ENCODE data around the gene SLC12A8.

Gene SLC12A8

DNA sequence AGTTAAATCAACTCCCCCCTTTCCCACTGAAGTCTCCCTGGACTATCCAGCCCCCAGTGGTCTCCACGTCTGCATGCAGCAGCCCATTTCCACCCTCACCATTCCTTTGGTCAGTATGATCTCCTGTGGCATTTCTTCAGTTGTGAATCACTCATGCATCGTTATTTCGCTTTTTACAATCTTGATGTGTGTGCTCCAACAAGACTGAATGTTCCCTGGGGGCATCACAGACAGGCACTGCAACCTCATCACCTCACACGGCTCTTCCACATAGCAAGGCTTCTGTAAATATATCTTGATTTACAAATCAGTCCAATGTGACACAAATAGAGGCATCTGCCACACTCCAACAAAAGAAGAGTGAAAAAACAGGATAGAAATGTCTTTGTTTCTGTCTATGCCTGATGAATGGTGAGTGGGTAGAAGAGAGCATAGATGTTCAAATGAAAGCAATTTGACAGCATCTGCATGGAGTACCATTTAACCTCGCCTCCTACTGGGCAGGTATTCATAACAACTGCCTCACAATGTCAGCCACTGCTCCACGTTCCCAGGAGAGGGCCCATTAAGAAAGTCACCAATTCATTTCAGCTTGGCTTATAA is 162.0 kb downstream of the SLC12A8 start:
- DNase-seq, result no peak

DNA sequence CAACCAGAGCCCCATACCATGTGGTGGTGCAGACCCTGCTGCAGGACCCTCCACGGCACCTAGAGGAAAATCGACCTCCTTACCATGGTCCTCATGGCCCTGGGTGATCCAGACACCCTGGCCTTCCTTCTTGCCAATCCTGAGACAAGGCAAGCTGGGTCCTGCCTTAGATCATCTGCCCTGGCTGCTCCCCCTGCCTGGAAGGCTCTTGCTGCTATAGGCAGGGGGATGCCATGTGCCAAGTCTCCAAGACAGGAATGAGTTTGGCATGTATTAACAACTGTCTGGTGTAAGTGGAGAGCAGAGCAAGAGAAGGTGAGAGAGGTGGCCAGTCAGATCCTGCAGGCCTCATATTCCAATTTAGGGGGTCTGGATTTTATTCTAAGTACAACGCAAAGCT is 164.3 kb downstream of the SLC12A8 start:
- no peak for DNase-seq

DNA sequence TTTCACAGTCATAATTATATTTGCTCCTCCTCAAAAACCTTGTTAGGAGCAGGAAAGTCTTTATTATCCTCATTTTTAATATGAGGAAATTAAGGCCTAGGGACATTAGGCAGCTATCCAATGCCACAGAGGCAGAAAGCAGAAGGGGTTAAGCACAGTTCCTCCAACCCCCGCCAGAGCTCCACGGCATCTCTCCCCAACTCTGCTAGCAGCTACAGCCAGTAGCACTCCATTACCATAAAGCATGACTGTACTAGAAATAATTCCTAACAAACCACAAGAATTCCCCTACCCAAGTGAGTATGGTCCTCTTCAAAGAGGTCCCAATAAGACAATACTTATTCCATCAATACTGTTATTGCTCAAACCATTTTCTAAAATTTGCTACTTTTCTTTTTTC is 166.6 kb downstream of the SLC12A8 start:
- DNase-seq, result no peak

- DNase-seq, result no peak
Measured at GRCh38 chr3:125045194-125045593, 167.4 kb downstream of the SLC12A8 start.

GRCh38 chr3:125043599-125044151 is 168.9 kb downstream of the SLC12A8 start:
- DNase-seq, result no peak

DNA sequence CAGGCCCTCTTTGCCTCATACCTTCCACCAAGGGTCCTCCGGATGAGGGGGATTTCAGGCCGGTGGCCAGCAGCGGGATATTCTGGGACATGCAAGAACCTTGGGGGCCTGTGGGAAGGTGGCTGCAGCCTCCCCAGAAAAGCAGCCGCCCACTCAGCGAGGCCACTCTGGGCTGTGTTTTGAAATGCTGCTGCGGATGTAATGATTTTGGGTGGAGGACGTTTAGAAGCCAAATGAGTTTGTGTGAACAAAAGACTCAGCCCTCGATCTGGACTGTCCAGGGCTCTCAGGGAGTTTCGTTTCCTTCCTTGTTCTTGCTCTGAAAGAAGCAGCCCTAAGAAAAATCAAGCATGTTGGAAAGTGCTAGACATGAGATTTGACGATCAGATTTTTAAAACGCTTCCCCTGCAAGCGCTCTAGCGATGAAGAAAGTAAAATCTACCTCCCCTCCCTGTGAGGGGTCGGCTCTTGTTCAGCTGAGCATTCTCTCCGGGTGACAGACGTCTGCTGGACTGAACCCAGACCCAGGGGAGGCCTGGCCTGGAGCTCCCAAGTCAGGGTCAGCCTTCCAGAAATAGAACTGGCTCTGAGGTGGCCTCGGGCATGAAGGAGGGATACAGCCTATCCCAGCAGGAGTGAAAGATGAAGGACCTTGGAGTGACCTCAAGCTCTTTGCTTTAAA is 169.7 kb downstream of the SLC12A8 start:
- DNase-seq, result no peak

DNA sequence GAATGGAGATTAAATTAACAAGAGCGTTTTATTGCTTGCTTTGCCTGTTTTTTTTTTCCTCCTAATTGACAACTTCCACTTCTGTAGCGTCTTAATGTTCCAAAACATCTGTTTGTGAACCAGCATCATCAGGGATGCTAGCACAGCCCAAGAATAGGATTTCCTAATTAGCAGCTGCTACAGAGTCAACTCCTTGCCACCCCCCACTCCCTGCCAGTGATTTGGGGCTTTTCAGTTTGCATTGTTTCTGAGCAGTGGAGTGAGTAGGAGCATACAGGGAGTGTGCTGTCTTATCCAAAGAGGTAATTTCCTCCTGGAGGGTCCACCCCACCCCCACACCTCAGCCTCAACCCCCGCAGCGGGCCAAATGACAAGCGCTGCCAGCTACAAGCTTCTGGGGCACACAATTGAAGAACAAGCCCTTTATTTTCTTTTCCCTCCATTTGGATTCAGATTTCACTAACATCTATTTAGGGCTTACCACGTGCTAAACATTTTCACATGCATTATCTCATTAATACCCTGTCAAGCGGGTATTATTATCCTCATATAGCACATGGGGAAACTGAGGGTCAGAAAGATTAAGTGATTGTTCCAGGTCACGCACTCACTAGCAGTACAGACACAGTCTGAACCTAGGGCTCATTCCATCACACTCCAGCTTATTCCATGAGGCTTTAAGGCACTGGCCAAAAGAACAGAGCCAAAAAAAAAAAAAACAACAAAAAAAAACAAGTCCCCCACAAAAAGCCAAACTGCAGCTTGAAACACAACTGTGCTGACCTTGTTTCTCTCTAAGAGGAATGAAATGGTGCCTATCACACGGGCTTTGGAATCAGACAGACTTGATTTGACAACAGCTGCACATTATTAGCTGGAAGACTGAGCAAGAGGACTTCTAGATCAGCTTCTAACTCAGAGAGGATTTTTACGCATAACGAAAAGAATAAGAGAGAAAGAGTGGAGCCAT is 173.1 kb downstream of the SLC12A8 start:
- no peak for DNase-seq

DNA sequence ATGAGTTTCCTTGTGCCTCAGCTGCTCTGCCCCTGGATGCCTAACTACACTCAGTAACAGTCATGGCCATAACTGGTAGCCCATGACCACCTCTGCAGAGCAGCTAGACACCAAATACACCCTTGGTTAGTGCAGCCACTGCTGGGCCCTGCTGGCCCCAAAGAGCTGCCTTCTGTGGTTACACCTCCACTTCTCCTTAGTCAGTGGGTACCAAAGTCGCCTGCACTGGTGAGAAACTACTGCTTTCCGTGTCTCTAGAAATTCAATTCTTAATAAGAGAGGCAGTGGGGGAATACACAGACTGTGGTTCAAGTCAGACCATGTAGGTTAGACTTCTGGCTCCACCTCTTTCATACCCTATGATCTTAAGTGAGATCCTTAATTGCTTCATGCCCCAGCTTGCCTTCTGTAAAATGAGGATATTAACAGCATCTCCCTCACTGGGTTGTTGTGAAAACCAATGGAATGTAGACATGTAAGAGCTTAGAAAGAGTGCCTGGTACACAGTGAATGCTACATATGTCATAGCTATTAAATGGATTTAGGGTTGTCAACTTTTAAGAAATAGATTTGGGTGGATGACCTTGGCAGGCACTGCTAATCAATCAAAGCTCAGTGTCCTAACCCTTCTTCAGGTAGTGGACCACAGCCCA is 174.9 kb downstream of the SLC12A8 start:
- no peak for DNase-seq

GRCh38 chr3:125035217-125035616 is 177.3 kb downstream of the SLC12A8 start:
- no peak for DNase-seq

GRCh38 chr3:125033616-125034015 is 178.9 kb downstream of the SLC12A8 start:
- no peak for DNase-seq

GRCh38 chr3:125033135-125033534 is 179.4 kb downstream of the SLC12A8 start:
- DNase-seq, result no peak

DNA sequence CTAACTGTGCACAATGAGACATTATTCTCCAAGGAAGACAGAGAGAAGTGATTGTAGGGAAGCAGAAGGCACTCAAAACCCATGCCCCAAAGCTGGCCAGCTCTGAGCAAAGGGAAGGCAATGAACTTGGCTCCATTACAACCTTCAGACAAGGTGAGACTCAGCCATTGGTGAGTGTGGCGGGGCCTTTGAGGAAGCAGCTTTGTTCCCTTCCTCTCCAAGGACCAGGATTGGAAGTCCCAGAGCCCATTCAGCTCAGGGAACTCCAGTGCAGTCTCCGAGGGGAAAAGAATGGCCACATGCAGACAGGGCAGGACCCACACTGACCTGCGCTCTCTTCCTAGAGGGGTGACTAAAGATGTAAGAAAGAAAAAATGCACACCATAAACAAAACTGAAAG is 179.9 kb downstream of the SLC12A8 start:
- DNase-seq, result no peak

All from activated gamma-delta T cell treated with Interleukin-2 at 50 U/mL for 16 hours (primary cell).